IPS-18a (cell line): ENCODE results near the gene ADM2.

ENCODE experiments used
- H3K27ac ChIP-seq: one replicate; pipeline ENCODE4 v1.5.1; 2013; ENCODE audit warnings: low read length
- H3K27me3 ChIP-seq: one replicate; pipeline ENCODE4 v1.6.1; 2013; ENCODE audit warnings: mild to moderate bottlenecking, low read length; ENCODE audit not compliant: control insufficient read depth, insufficient read depth
- H3K36me3 ChIP-seq: one replicate; pipeline ENCODE4 v1.6.1; 2013; ENCODE audit warnings: low read depth, low read length; ENCODE audit not compliant: control insufficient read depth
- H3K4me1 ChIP-seq: one replicate; pipeline ENCODE4 v1.6.1; 2013; ENCODE audit warnings: low read depth, low read length; ENCODE audit not compliant: control insufficient read depth
- H3K4me3 ChIP-seq: one replicate; pipeline ENCODE4 v1.5.1; 2013; ENCODE audit warnings: low read length
- H3K9ac ChIP-seq: one replicate; pipeline ENCODE4 v1.6.1; 2013; ENCODE audit warnings: mild to moderate bottlenecking, low read length, moderate library complexity
- H3K9me3 ChIP-seq: one replicate; pipeline ENCODE4 v1.6.1; 2013; ENCODE audit warnings: low read depth, low read length; ENCODE audit not compliant: control insufficient read depth

The ADM2 gene

GRCh38 chr22:50483977-50484853, 2.9 kb downstream of the ADM2 start:
- Histone ChIP-seq H3K27me3 (peaks cover 20% of the 10 kb centered on the region), H3K9ac (no peak overlapping the region), H3K36me3 (no peaks in the 10 kb centered on the region), H3K27ac (no peak overlapping the region), H3K4me3 (no peak overlapping the region), H3K9me3 (no peaks in the 10 kb centered on the region), H3K4me1 (no peaks in the 10 kb centered on the region)

DNA sequence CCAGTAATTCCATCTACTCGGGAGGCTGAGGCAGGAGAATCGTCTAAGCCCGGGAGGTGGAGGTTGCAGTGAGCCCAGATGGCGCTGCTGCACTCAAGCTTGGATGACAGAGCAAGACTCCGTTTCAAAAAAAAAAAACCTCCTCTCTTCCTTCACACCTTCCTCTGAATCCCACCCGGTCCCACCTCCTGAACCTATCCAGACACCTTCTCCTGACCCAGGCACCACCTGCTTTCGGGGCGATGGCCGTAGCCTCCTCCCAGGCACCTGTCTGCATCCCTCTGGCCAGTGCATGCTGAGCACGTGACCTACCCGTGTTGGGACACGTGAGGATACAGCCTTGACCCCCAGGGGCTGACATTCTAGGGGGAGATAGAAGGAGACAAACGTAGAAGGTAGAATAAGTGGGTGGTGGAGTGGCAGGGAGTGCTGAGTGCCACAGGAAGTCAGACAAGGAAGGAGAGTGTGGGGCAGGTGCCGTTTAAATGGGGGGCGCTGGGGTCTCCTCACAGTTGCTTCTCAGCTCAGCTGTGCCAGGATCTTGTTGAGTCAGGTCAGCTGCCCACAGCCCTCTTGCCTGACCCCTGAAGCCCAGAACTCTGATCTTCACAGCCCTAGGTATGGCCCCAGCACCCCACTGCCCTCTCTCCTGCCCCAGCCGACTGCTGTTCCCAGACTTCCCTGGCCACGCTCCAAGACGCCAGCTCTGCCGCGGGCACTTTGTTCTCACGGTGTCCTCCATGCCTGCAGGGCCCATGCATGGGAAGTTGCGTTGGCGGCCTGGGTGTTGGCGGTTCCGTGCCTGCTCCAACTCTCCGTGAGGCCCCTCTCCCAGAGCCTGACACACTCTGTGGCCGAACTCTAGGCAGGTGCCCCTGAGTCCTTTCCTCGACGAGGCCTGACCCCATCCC, 4.1 kb downstream of the ADM2 start:
- H3K27me3 ChIP-seq, result peaks cover 8% of the 10 kb centered on the region
- no peak overlapping the region for H3K9ac ChIP-seq
- no peaks in the 10 kb centered on the region for H3K4me1 ChIP-seq
- H3K9me3 ChIP-seq, result no peaks in the 10 kb centered on the region
- no peaks in the 10 kb centered on the region for H3K36me3 ChIP-seq
- no peak overlapping the region for H3K27ac ChIP-seq
- H3K4me3 ChIP-seq, result no peak overlapping the region

DNA sequence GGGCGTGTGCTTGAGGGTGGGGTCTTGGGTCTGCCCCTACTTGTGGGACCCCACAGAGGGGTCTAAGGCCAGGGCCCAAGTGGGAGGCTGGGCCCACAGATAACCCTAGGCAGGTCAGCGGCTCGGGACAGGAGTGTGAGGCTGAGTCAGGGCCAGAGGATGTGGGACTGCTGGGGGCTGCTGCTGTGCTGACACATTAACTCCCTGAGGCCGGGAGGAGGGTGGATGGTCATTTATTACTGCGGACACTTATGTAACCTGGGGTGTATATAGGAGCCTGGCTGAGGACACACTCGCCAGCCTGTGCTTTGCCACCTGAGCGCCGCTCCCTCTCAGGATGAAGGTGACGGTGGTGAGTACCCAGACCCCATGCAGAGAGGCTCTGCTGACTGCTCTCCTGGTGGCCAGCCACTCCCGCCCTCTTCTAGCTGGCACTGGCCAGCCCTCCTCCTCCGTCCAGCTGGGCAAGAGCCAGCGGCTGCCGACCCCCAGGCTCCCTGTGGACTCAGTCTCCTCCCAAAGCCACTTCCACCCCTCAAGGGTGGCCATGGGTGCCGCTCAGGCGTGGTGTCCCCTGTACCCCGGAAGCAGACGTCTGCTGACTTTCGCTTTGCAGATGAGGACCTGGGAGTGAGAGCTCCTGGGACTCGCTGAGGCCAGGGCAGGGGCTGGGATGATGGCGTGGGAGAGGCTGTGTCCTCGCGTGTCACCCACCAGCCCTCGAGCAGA, 5.4 kb downstream of the ADM2 start, which contains the start of gene MIOX:
TSS of gene MIOX (plus strand) at position 299 of the 729 bp plus-strand sequence. CDS start at position 338, 39 bp downstream.
- no peaks in the 10 kb centered on the region for H3K4me1 ChIP-seq
- no peaks in the 10 kb centered on the region for H3K36me3 ChIP-seq
- H3K4me3 ChIP-seq, result no peak within 1 kb of the TSS
- H3K9ac ChIP-seq, result no peak within 1 kb of the TSS
- H3K27ac ChIP-seq, result no peak within 1 kb of the TSS
- no peaks in the 10 kb centered on the region for H3K27me3 ChIP-seq
- no peaks in the 10 kb centered on the region for H3K9me3 ChIP-seq

DNA sequence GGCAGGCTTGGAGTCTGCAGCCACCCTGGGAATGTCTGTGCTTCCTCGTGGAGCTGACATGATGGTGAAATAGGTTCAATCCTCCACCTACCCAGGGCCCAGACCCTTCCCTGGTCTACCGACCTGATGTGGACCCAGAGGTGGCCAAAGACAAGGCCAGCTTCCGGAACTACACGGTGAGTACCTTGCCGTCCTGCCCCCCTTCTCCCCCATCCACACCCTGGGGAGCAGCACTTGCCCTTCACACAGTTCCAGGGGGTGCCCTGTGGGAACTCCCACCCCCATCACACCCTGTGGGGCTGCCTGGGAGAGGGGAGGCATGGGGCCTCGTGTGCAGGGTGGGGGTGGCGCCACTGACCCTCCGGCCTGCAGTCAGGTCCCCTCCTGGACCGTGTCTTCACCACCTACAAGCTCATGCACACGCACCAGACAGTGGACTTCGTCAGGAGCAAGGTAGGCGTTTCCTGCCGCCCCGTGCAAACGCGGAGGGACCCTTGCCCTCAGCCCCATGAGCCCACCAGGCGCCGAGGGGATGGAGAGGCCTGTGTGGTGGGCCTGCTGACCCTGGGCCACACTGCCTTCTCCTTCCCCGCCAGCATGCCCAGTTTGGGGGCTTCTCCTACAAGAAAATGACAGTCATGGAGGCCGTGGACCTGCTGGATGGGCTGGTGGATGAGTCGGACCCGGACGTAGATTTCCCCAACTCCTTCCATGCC, 6.1 kb downstream of the ADM2 start:
- no peak overlapping the region for H3K9ac ChIP-seq

GRCh38 chr22:50488006-50488677, 6.8 kb downstream of the ADM2 start:
- no peaks in the 10 kb centered on the region for H3K9me3 ChIP-seq
- no peaks in the 10 kb centered on the region for H3K4me1 ChIP-seq
- no peaks in the 10 kb centered on the region for H3K36me3 ChIP-seq
- H3K27me3 ChIP-seq, result no peaks in the 10 kb centered on the region
- no peak overlapping the region for H3K4me3 ChIP-seq
- no peak overlapping the region for H3K9ac ChIP-seq
- H3K27ac ChIP-seq, result no peak overlapping the region

More for the DNA sequence above, 6.1 kb downstream of the ADM2 start:
- no peak overlapping the region for H3K4me3 ChIP-seq
- H3K9me3 ChIP-seq, result no peaks in the 10 kb centered on the region
- no peak overlapping the region for H3K27ac ChIP-seq
- no peaks in the 10 kb centered on the region for H3K27me3 ChIP-seq
- H3K36me3 ChIP-seq, result no peaks in the 10 kb centered on the region
- no peaks in the 10 kb centered on the region for H3K4me1 ChIP-seq

DNA sequence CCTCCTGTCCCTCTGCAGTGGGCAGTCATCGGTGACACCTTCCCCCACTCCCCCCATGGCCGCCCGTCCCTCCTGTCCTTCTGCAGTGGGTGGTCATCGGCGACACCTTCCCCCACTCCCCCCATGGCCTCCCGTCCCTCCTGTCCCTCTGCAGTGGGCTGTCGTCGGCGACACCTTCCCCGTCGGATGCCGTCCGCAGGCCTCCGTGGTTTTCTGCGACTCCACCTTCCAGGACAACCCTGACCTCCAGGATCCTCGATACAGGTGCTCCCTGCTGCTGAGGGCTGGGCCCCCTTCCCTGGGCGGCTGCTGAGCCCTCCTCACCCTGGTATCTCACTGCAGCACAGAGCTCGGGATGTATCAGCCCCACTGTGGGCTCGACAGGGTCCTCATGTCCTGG, 7.5 kb downstream of the ADM2 start:
- Histone ChIP-seq H3K27ac (no peak overlapping the region), H3K9ac (no peak overlapping the region), H3K9me3 (no peaks in the 10 kb centered on the region), H3K36me3 (no peaks in the 10 kb centered on the region), H3K4me3 (no peak overlapping the region), H3K27me3 (no peaks in the 10 kb centered on the region), H3K4me1 (no peaks in the 10 kb centered on the region)

DNA sequence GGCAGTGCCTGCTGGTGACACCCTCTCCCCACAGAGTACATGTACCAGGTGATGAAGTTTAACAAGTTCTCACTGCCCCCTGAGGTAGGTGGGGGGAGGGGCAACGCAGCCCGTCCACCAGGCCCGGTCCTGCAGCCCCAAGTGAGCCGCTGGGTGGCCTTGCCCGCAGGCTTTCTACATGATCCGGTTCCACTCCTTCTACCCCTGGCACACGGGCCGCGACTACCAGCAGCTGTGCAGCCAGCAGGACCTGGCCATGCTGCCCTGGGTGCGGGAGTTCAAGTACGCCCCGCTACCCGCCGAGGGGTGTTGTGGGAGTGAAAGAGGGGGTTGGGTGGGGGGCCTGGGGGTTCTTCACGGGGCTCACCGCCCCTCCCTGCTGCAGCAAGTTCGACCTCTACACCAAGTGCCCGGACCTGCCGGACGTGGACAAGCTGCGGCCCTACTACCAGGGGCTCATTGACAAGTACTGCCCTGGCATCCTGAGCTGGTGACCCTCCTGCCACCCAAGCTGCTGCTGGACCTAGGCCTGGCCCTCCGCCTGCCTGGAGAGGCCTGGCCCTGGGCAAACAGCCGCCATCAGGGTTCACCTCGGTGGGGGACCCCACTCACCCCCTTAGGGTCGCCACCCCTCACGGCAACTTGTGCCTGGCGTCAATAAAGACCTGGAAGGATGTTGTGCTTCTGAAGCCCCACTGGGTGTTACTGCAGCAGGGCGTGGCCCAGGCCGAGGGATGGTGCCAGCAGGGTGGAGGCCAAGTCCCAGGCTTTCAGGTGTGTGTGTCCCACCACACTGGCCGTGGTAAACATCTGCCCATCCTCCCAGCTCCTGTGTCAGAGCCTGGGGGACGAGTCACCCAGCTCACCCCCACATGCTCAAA, 8.3 kb downstream of the ADM2 start:
- Histone ChIP-seq H3K4me1 (no peaks in the 10 kb centered on the region), H3K36me3 (no peaks in the 10 kb centered on the region)

GRCh38 chr22:50490531-50491308, 9.4 kb downstream of the ADM2 start:
- no peaks in the 10 kb centered on the region for H3K4me1 ChIP-seq
- H3K27ac ChIP-seq, result no peak overlapping the region
- no peak overlapping the region for H3K4me3 ChIP-seq
- H3K27me3 ChIP-seq, result no peaks in the 10 kb centered on the region
- no peak overlapping the region for H3K9ac ChIP-seq
- no peaks in the 10 kb centered on the region for H3K9me3 ChIP-seq
- no peaks in the 10 kb centered on the region for H3K36me3 ChIP-seq

More for the DNA sequence above, 8.3 kb downstream of the ADM2 start:
- no peak overlapping the region for H3K4me3 ChIP-seq
- H3K9ac ChIP-seq, result no peak overlapping the region
- H3K27ac ChIP-seq, result no peak overlapping the region
- H3K9me3 ChIP-seq, result no peaks in the 10 kb centered on the region
- H3K27me3 ChIP-seq, result no peaks in the 10 kb centered on the region

DNA sequence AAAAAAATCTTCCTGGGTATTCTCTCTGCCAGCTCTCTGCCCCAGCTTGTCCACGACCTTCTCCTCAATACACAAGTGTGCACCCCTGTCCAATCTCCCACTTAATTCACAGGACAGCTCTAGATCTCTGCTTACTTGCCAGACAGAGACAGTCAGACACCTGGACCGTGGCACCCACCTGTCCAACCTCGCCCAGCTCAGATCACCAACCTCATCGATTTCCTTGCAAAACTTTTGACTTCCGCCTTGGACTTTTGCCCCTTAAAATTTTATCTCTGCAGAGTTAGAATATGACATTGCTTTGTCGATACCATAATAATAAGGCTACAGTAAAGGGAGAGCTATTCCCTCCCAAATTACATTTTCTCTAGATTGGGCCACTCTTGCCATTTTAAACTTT, 15.8 kb downstream of the ADM2 start:
- Histone ChIP-seq H3K27ac (no peak overlapping the region), H3K9ac (no peak overlapping the region), H3K4me1 (peaks cover 5% of the 10 kb centered on the region), H3K36me3 (no peaks in the 10 kb centered on the region), H3K9me3 (no peaks in the 10 kb centered on the region), H3K27me3 (no peaks in the 10 kb centered on the region), H3K4me3 (no peak overlapping the region)
